Astrocyte (in vitro differentiated cells and primary cell): ENCODE results near the gene SAP30L.

ENCODE experiments used
- EZH2 ChIP-seq: IDR thresholded peaks from 2 replicates; pipeline ENCODE4 v1.6.1; 2012; ENCODE audit warnings: mild to moderate bottlenecking, low read length, inconsistent platforms; ENCODE audit not compliant: insufficient read depth
- TF ChIP-seq, protein P1 (sequence below): IDR thresholded peaks from 2 replicates; pipeline ENCODE4 v1.5.1; 2011; ENCODE audit warnings: low read depth, mild to moderate bottlenecking, inconsistent platforms, low read length, moderate library complexity; ENCODE audit not compliant: insufficient read depth

DNA sequence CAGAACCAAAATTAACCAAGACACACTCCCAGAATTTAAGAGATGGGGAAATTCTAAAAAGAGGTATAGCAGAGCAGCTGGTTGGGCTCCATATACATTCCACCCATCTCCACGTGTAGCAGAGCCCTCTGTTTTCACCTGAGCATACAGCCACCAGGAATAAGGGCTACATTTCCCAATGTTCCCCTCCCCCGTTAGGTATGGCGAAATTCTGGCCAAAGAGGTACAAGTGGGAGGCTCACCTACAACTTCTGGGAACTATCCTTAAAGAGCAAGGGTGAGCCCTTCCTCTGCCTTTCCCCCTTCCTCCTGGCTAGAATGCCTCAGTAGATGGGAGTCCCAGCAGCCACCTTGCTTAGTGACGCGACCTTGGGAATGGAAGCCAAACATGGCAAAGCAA lies 5.3 kb upstream of the SAP30L start:
- TF ChIP-seq EZH2 = no peak
- TF ChIP-seq, protein P1, sequence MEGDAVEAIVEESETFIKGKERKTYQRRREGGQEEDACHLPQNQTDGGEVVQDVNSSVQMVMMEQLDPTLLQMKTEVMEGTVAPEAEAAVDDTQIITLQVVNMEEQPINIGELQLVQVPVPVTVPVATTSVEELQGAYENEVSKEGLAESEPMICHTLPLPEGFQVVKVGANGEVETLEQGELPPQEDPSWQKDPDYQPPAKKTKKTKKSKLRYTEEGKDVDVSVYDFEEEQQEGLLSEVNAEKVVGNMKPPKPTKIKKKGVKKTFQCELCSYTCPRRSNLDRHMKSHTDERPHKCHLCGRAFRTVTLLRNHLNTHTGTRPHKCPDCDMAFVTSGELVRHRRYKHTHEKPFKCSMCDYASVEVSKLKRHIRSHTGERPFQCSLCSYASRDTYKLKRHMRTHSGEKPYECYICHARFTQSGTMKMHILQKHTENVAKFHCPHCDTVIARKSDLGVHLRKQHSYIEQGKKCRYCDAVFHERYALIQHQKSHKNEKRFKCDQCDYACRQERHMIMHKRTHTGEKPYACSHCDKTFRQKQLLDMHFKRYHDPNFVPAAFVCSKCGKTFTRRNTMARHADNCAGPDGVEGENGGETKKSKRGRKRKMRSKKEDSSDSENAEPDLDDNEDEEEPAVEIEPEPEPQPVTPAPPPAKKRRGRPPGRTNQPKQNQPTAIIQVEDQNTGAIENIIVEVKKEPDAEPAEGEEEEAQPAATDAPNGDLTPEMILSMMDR = no peak
